Stimulated activated CD4-positive, alpha-beta T cell treated with anti-CD3 and anti-CD28 coated beads, Interleukin-1b, Interleukin-23, amount 100 ng/mL, for 4 hours (primary cell): ENCODE data around the gene DEFB129.
A peak's percentile ranks its signal among the peaks of the same experiment; 100 is the strongest.
"Not testable (repeated sequence)": the region's sequence is repeated elsewhere in the genome, so short reads cannot be mapped to it uniquely, and the experiment has no call there.

Experiments used
- DNase-seq, 2 donors: peaks; one replicate each; pipeline ENCODE4 v3.0.0-alpha.2; 2020; ENCODE audit warnings: low read depth in 2 of 2

Gene DEFB129, protein sequence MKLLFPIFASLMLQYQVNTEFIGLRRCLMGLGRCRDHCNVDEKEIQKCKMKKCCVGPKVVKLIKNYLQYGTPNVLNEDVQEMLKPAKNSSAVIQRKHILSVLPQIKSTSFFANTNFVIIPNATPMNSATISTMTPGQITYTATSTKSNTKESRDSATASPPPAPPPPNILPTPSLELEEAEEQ

DNA sequence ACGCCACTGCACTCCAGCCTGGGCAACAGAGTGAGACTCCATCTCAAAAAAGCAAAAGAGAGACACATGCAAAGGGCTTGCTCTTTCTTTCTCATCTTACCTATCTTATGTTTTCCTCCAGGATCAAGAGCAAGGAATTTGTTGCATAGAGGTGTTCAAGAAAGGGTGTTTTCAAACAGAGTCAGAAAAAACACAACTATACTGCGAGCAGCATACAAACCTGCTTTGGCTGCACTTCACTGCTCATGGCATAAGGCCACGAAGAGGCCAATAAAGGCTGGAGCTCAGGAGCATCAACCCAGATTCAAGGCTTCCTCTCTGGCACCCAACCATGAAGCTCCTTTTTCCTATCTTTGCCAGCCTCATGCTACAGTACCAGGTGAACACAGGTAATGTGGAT is at the start of gene DEFB129:
TSS of gene DEFB129 (plus strand) at position 301 of the 400 bp plus-strand sequence. CDS start at position 332, 31 bp downstream.
- no peak for DNase-seq

DNA sequence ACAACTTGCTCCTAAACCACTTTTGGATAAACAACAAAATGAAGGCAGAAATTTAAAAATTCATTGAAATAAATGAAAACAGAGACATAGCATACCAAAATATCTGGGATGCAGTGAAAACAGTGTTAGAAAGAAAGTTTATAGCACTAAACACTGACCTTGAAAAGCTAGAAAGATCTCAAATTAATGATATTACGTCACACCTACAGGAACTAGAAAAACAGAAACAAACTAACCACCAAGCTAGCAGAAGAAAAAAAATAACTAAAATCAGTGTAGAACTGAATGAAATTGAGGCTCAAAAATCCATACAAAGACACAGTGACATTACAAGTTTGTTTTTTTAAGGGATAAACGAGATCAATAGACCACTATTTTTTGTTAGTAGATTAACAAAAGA is 42.8 kb upstream of the DEFB129 start:
- DNase-seq: no peak

DNA sequence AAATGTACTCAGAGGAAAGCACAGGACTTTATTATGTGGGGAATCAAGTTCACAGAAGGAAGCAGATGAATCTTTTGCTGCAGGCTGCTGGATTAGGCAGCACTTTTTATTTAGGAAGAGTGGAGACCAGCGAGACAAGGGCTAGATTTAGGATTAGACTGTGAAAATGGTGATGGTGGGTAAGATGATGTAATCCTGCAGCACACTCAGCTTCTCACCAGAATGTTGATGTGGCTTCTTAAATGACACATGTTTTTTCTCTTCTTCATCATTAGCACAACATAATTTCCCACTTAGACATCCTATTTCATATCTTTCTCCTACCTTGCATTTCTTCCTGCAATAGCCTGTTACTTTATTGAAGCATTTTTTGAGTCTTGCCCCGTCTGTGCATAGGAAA is 39.3 kb upstream of the DEFB129 start:
- no peak for DNase-seq

DNA sequence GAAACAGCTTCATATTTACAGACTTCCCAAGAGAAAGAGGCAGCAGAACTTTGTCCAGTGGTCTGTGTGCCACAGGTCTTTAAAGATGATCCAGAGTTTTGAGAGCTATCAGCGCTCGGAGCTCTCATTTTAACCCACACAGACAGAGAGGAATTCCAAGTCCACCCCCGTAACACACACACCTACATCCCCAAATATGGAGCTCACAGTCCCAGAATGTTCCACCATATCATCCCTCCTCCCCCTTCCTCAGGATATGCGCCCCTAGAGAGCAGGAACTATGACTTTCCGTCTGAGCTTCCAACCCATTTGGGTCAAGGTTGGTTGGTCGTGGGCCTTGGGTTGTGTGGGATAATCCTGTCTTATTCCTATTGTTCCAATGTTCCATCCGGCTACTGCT is 37.4 kb upstream of the DEFB129 start, which contains the start of gene DEFB128:
TSS of gene DEFB128 (minus strand) at position 101 of the 400 bp plus-strand sequence. CDS start at position 13, 88 bp downstream.
- DNase-seq: no peak

DNA sequence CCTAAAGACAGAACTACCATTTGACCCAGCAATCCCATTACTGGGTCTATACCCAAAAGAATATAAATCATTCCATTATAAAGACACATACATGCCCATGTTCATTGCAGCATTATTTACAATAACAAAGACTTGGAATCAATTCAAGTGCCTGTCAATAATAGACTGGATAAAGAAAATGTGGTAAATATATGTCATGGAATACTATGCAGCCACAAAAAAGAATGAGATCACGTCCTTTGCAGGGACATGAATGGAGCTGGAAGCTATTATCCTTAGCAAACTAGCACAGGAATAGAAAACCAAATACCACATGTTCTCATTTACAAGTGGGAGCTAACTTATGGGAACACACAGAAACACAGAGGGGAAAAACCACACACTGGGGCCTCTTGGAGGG is 28.8 kb upstream of the DEFB129 start:
- no peak for DNase-seq

DNA sequence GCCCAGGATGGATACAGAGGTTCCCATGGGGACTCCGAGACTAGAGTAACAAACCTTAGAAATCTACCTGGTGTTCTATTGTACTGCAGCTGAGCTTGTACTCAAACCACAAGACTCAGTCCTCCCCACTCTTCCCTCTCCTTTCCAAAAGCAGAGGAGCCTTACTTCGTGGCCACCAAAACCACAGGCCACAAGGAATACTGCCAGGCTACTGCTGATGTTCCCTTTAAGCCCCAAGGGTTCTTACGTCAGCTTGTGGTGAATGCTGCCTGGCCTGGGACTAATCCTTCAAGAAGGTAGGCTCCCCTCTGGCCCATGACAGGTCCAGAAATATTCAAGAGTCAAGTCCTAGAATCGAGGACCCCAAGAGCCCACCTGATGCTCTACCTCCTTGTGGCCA is 27.1 kb upstream of the DEFB129 start:
- DNase-seq: no peak

DNA sequence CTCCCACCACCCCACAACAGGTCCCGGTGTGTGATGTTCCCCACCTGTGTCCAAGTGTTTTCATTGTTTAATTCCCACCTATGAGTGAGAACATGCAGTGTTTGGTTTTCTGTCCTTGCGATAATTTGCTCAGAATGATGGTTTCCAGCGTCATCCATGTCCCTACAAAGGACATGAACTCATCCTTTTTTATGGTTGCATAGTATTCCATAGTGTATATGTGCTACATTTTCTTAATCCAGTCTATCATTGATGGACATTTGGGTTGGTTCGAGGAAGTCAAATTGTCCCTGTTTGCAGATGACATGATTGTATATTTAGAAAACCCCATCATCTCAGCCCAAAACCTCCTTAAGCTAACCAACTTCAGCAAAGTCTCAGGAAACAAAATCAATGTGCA is 23.4 kb upstream of the DEFB129 start:
- not testable (repeated sequence) for DNase-seq

DNA sequence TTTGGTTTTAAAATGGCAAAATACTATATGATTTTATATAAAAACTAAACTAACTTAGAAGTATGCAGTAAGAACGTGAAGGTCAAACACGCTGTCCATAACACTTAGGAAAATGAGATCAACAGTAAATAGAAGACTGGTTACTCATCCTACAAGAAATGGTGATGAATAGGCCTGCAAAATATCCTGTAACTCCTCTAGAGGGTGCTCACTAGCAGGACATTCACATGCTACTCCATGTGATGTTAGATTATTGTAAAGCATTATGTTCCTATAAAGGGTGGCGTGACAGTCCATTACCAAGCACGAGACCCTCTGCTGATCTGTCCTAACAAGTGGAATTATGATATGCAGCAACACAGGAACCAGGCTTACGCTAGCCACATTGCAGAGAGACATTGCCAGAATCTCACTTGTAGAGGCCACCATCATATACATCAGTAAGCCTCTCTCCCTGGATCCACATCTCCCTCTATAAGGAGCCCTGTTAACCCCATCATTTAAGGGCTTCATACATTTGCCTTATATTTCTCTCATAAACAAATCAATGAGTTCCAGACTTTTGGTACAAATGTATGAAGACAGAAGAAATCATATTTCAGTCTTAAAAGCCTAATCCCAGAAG is 18.0 kb upstream of the DEFB129 start:
- DNase-seq: no peak

DNA sequence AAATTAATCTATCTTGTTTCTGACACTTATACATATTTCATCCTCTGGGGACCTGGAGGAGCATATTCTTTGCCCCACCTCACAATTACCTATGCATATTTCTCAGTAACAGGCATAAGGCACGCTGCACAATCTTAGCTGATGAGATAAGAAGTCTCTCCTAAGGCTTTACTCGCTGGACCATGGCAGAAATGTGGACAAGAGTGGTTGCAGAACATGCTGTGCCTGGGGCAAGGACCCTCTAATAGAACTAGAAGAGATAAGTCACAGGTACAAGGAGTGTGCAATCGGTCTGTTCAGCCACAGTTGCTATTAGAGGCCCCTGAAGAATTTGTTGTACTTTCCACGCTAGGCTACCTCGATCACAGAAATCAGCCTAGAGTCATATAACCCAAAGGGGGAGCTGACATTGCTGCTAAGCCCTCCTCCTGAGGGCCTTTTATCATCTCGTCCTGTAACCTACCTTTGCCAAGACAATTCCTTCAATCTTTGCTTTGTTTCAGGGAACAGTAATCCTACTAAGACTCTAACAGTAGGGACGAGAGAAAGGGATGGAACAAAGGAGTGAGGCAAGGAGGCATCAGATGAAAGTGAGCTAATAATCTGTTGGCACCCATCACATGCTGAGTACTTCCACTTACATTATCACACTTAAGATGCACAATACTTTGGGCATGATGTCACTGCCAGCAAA is 16.1 kb upstream of the DEFB129 start:
- DNase-seq: no peak

DNA sequence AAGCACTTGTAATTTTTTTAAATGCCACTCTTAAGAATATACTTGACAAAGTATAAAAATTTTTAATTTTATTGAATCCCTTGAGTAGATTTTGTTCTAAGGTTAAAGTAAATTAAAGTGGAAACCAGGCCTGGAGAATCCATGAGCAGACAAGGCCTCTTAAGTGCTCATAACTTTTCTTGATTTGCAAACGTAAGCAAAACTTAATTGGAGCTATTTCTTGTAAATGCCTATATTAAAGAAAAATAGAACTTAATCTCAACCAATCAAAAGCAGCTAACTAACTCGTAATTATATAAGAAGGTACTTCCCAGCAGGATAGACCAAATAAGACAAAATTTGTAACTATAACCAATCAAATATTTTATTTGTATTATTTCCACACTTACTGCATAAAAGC is 12.7 kb upstream of the DEFB129 start:
- no peak for DNase-seq

DNA sequence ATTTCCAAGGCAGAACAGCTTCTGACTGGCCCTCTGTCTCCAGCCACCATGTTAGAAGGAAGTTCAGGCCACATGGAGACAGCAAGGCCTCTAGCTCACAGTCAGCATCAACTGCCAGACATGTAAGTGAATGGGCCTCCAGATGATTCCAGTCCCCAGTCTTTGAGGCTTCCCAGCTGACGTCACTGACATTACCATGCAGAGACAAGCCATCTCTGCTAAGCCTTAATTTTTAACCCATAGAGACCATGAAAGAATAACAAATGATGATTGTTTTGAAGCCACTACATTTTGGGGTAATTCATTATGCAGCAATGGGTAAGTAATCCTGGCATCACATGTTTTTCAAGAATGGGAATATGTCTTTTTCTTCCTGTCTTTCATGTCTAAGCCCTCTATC is 11.3 kb upstream of the DEFB129 start:
- no peak for DNase-seq

DNA sequence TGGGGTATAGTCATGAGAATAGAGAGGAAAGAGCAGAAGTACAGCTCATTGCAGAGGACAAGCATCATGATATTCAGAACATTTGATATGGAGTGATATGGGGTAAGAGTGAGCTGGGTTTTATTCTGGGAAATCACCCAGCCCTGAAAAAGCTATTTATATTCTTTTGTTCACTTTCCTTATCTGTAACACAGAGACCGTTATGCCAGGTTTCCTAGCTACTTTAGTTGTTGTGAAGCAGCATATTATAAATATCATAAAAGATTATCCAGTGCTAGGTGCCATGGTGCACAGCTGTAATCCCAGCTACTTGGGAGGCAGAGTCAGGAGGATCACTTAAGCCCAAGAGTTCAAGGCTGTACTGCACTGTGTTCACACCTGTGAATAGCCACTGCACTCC is 9.8 kb upstream of the DEFB129 start:
- DNase-seq: no peak

DNA sequence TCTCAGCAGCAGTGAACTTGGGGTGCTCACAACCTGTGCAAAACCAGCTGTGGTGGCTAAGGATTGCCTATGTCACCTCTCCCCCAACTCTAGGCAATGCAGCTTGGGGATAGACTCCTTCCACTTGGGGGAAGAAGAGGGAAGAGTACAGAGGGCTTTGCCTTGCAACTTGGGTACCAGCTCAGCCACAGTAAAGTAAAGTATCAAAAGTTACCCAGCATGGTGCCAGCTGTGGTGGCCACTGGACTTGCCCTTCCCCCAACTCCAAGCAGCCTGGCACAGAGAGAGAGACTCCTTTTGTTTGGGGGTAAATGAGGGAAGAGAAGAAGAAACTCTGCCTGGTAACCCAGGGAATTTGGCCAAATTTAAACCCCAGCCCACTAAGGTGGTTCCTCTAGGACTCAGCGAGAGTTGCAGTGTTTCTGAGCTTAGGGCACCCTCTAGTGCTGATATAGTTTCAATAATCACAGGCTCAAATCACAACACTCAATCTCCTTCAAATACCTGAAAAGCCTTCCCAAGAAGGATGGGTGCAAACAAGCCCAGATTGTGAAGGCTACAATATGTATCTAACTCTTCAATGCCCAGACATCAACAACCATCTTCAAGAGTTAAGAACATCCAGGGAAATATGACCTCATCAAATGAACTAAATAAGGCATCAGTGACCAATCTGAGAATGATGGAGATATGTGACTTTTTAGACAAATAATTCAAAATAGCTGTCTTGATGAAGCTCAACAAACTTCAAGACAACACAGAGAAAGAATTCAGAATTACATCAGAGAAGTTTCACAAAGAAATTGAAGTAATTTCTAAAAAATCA is 7.6 kb upstream of the DEFB129 start:
- no peak for DNase-seq

DNA sequence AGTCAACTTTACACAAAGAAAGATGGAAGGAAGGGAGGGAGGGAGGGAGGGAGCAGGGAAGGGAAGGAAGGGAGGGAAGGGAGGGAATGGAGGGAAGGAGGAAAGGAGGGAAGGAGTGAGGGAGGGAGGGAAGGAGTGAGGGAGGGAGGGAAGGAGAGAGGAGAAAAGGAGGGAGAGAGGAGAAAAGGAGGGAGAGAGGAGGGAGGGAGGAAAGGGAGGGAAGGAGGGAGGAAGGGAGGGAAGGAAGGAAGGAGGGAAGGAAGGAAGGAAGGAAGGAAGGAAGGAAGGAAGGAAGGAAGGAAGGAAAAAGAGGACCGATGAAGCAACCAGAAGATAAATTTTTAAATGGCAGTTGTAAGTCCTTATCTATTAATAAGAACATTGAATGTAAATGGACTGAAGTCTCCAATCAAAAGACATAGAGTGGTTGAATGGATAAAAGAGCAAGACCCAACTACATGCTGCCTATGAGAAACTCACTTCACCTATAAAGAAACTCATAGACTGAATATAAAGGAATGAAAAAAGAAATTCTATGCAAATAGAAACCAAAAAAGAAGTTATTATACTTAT is 5.7 kb upstream of the DEFB129 start:
- no peak for DNase-seq

DNA sequence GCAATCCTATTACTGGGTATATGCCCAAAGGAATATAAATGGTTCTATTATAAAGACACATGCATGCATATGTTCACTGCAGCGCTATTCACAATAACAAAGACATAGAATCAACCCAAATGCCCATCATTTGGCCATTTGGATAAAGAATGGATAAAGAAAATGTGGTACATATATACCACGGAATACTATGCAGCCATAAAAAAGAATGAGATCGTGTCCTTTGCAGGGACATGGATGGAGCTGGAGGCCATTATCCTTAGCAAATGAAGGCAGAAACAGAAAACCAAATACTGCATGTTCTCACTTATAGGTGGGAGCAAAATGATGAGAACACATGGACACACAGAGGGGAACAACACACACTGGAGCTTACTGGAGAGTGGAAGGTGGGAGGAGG is 1.2 kb upstream of the DEFB129 start:
- not testable (repeated sequence) for DNase-seq

DNA sequence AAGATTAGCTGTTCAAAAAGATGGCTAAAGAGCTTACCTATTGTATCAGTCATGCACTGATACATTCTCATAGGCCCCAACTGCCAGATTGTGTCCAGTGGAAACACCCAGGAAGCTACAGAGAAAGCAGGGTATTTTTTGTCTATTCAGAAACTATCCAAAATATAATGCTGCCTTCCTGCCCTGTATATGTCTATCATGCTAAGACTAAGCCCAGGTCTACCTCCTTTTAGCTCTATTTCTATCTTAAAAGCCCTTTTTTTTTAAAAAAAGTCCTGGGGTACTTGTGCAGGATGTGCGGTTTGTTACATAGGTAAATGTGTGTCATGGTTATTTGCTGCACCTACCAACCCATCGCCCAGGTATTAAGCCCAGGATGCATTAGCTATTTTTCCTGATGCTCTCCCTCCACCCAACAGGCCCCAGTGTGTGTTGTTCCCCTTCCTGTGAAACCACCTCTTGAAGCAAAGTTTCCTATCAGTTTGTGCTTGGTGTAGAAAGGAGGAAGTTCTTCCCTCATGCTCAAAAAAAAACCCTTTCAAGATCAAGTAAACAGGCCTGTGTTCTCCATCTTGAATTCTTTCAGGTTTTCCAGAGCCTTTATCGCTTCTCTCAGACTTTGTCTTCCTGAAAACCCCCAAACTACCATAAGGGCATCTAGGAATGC is 514 bp downstream of the DEFB129 start:
- DNase-seq: no peak

DNA sequence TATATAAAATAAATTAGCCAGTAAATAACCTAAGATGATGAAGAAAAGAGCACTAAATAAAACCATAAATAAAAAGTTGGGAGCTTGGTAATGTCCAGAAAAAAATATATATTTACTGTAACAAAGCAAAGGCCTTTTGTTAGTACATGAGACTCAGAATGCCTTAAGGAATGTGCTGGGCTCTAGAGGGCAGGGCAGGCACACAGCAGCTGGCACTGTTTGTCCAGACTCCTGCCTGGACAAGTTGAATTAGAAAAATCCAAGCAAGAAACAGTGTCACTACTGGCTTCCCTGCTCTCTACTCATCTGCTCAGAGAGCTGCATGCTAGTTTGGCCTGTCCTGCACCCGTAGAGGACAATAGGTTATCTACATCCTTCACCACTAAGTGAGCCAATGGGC is 8.8 kb downstream of the DEFB129 start:
- DNase-seq: no peak

DNA sequence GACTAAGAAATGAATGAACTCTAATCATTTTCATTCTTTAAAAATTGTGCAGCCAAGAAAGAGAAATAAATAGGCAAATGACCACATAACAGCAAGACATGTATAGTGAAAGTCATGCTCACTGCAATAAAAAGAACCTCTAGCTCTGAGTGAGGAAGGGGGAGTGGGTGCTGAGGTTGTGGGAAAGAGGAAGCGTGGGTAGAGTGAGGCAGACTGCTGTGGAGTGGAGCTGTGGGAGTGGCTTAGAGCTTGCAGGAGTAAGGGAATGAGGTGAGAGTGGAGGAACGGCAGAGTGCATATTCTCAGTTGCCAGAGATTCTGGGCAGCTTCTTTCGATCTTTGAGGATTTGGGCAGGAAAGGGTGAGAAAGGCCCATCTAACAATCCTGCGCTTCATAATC is 10.4 kb downstream of the DEFB129 start:
- DNase-seq: peak; percentile 8 to 11

DNA sequence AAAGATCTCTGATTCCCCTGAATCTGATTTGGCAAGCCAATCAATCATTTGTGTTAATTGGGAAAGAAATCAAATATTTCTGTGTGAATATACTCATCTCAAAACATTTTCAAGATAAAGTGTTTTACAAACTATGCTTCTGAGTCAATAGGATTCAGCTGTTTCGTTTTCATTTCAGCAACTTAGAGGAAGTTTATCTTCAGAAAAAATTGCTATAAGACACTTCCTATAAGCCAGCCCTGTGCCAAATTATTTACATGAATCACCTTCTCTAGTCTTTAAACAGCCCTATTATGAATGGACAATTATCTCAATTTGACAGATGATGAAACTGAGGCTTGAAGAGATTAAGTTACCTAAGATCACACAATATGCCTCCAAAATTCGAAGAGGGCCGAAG is 10.9 kb downstream of the DEFB129 start:
- no peak for DNase-seq

DNA sequence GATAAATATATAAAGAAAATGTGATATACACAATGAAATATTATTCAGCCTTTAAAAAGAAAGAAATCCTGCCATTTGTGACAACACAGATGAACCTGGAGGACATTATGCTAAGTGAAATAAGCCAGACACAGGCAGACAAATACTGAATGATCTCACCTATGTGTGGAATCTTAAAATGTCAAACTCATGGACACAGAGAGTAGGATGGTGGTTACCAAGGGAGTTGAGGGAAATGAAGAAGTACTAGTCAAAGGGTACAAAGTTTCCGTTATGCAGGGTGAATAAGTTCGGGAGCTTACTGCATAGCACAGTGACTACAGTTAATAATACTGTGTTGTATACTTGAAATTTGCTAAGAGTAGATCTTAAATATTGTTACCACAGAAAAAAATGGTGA is 15.8 kb downstream of the DEFB129 start:
- no peak for DNase-seq

DNA sequence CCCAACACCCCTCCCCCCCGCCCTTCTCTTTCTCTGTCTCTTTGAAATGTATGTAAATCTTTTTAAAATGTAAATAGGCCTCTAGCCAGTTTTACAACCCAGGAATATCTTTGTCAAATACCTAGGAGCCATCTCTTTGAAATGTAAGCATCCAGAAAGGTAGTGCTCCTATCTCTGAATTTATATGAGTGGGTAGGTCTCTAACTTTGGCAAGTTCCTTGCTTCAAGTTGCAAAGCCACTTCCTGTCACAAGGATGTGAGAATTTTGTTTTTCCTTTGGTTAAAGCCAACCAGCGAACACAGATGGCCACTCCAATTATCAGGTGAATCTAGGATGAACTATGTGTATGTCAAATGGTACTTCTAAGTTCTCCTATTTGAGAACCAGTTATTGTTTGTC is 24.3 kb downstream of the DEFB129 start:
- no peak for DNase-seq
